SK-N-SH (cell line): ENCODE measurements around the gene DNAH11.

Source experiments
- IRF3 ChIP-seq: fragments of 150-350 bp; IDR thresholded peaks from 2 replicates; pipeline ENCODE4 v1.6.1; 2016; ENCODE audit warnings: mild to moderate bottlenecking, low read depth, low read length
- RAD21 ChIP-seq: IDR thresholded peaks from 2 replicates; pipeline ENCODE4 v1.6.1; 2012; ENCODE audit warnings: mild to moderate bottlenecking, low read length
- RFX5 ChIP-seq: IDR thresholded peaks from 2 replicates; pipeline ENCODE4 v1.6.1; 2012; ENCODE audit warnings: mild to moderate bottlenecking, improper control_type of control experiment, low read length
- TEAD4 ChIP-seq: IDR thresholded peaks from 2 replicates; pipeline ENCODE4 v1.4.0; 2012; ENCODE audit warnings: mild to moderate bottlenecking, borderline replicate concordance; ENCODE audit not compliant: insufficient read depth
- TF ChIP-seq, protein P1 (sequence below): fragments of 200-600 bp; sonication (generic); IDR thresholded peaks from 2 replicates; pipeline ENCODE4 v1.6.1; 2017; ENCODE audit warnings: antibody characterized with exemption, mild to moderate bottlenecking, moderate library complexity

DNA sequence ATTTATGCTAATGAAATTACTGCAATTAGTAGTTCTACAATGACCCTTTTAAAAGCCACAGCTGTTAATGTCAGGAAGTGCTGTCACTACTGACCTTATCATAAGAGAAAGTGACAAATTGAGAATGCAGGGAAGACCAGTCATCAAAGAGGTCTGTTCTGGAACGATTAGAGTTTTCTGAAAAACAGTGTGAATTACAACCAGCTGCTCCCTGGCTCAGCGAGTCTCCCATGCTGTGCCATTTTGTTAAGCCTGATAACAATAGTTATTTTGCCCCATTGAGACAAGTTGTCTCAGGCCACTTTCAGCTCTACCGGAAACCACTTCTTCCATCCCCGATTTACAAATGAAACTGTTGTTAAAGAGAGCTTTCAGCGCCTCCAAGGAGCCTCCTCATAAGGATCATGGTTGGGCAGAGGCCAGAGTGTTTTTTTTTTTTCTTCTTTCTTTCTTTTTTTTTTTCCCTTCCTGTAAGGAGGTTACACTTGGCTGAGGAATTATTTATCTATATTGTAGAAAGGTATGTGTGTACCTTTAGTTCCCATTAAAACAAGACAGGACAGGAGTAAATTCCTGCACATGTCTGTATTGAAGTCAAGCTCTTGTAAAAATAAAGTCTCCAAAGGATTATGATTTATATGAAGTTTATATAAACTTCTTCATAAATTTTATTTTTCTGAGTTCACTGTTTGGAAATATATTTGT is 229.2 kb downstream of the DNAH11 start:
- TF ChIP-seq RAD21 = no peak
- TF ChIP-seq IRF3 = no peak
- TF ChIP-seq RFX5 = no peak
- TF ChIP-seq, protein P1, sequence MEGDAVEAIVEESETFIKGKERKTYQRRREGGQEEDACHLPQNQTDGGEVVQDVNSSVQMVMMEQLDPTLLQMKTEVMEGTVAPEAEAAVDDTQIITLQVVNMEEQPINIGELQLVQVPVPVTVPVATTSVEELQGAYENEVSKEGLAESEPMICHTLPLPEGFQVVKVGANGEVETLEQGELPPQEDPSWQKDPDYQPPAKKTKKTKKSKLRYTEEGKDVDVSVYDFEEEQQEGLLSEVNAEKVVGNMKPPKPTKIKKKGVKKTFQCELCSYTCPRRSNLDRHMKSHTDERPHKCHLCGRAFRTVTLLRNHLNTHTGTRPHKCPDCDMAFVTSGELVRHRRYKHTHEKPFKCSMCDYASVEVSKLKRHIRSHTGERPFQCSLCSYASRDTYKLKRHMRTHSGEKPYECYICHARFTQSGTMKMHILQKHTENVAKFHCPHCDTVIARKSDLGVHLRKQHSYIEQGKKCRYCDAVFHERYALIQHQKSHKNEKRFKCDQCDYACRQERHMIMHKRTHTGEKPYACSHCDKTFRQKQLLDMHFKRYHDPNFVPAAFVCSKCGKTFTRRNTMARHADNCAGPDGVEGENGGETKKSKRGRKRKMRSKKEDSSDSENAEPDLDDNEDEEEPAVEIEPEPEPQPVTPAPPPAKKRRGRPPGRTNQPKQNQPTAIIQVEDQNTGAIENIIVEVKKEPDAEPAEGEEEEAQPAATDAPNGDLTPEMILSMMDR = no peak
- no peak for TF ChIP-seq TEAD4
